SK-N-SH (cell line): ENCODE measurements around the gene TMEM126B. TPM values are rescaled to one million over a fixed set of nuclear protein-coding genes. Genes with fewer than 3 reads are reported as not detected.

Experiments used
- CTCF ChIA-PET: fragments of 300-600, 350-600 bp; formaldehyde crosslinking; extraction: SDS; loops from one replicate; lab custom pipeline; 2021; lab: Yijun Ruan, JAX
- POLR2A ChIA-PET: fragments of 350-600 bp; sonication (Branson Sonifier 250); formaldehyde crosslinking; extraction: SDS; loops from one replicate; lab custom pipeline; 2020; ENCODE audit warnings: antibody characterized with exemption, inconsistent platforms; lab: Yijun Ruan, JAX
- DNase-seq: peaks from one replicate; pipeline ENCODE4 v3.0.0; 2012
- H2AFZ ChIP-seq: fragments of 200-600 bp; sonication (generic); 2 replicates; pipeline ENCODE4 v1.8.1; 2016; ENCODE audit warnings: antibody characterized with exemption, mild to moderate bottlenecking, low read depth
- H3F3A ChIP-seq: fragments of 200-600 bp; sonication (generic); replicated peaks from 2 replicates; pipeline ENCODE3; 2016; ENCODE audit warnings: antibody characterized with exemption, mild to moderate bottlenecking; ENCODE audit not compliant: insufficient read depth
- H3K27ac ChIP-seq, 2 experiments: fragments of 200-500 bp in 1 of 2; fragments of 200-600 bp in 1 of 2; sonication (Bioruptor generic) in 1 of 2; sonication (generic), shearing (Covaris generic) in 1 of 2; 2 replicates each; pipeline versions ENCODE4 v1.5.1 to v1.6.1; 2014 to 2016; ENCODE audit warnings: low read depth in 2 of 2, inconsistent platforms in 1 of 2, low read length in 1 of 2, mild to moderate bottlenecking in 1 of 2, mixed read lengths in 1 of 2
- H3K27me3 ChIP-seq: fragments of 200-600 bp; sonication (generic), shearing (Covaris generic); 2 replicates; pipeline ENCODE4 v1.6.1; 2016; ENCODE audit warnings: mixed run types; ENCODE audit not compliant: insufficient read depth
- H3K36me3 ChIP-seq, 2 experiments: fragments of 200-500 bp in 1 of 2; fragments of 200-600 bp in 1 of 2; sonication (Bioruptor generic) in 1 of 2; sonication (generic) in 1 of 2; replicated peaks in 1 of 2; 2 replicates each; pipeline versions ENCODE3 to v1.5.1; 2014 to 2016; ENCODE audit warnings: low read length in 1 of 2, mild to moderate bottlenecking in 1 of 2; ENCODE audit not compliant: insufficient read depth in 2 of 2, control insufficient read depth in 1 of 2
- H3K4me1 ChIP-seq, 2 experiments: fragments of 200-500 bp in 1 of 2; fragments of 200-600 bp in 1 of 2; sonication (Bioruptor generic) in 1 of 2; sonication (generic), shearing (Covaris generic) in 1 of 2; 2 replicates each; pipeline versions ENCODE4 v1.5.1 to v1.6.1; 2014 to 2016; ENCODE audit warnings: low read depth in 1 of 2, low read length in 1 of 2, mixed run types in 1 of 2; ENCODE audit not compliant: insufficient read depth in 2 of 2, control insufficient read depth in 1 of 2
- H3K4me2 ChIP-seq: fragments of 200-600 bp; sonication (generic), shearing (Covaris generic); 2 replicates; pipeline ENCODE4 v1.6.1; 2017; ENCODE audit warnings: mixed run types
- H3K4me3 ChIP-seq, 2 experiments: fragments of 200-500 bp in 1 of 2; fragments of 200-600 bp in 1 of 2; sonication (Bioruptor generic) in 1 of 2; sonication (generic), shearing (Covaris generic) in 1 of 2; 2 replicates each; pipeline versions ENCODE4 v1.5.1 to v1.8.1; 2014 to 2016; ENCODE audit warnings: low read depth in 2 of 2, inconsistent platforms in 1 of 2, low read length in 1 of 2, mild to moderate bottlenecking in 1 of 2, mixed read lengths in 1 of 2, moderate library complexity in 1 of 2
- H3K79me2 ChIP-seq: fragments of 200-600 bp; sonication (generic); 2 replicates; pipeline ENCODE4 v1.8.1; 2017; ENCODE audit warnings: mild to moderate bottlenecking; ENCODE audit not compliant: insufficient read depth
- H3K9ac ChIP-seq: fragments of 200-600 bp; sonication (generic); 2 replicates; pipeline ENCODE4 v1.6.1; 2017; ENCODE audit warnings: mixed run types
- H3K9me2 ChIP-seq: fragments of 200-600 bp; sonication (generic); 2 replicates; pipeline ENCODE4 v1.6.1; 2017; ENCODE audit warnings: mixed run types
- H3K9me3 ChIP-seq: fragments of 200-600 bp; sonication (generic); 2 replicates; pipeline ENCODE4 v1.6.1; 2017; ENCODE audit warnings: mixed run types, mild to moderate bottlenecking, moderate library complexity
- H4K20me1 ChIP-seq: fragments of 200-600 bp; sonication (generic); 2 replicates; pipeline ENCODE4 v1.6.1; 2017; ENCODE audit warnings: mild to moderate bottlenecking, mixed run types; ENCODE audit not compliant: insufficient read depth
- EP300 ChIP-seq, 2 experiments: IDR thresholded peaks; 2 replicates each; pipeline versions ENCODE4 v1.4.0 to v1.6.1; 2012; ENCODE audit warnings: borderline replicate concordance in 1 of 2, low read depth in 1 of 2, low read length in 1 of 2
- FOXJ3 ChIP-seq: sonication (generic); formaldehyde crosslinking; IDR thresholded peaks from 2 replicates; pipeline ENCODE4 v1.5.1; 2020; ENCODE audit warnings: mild to moderate bottlenecking, missing genetic modification reagents
- FOXM1 ChIP-seq: IDR thresholded peaks from 2 replicates; pipeline ENCODE4 v1.4.0; 2012; ENCODE audit warnings: low read depth, mild to moderate bottlenecking
- GABPA ChIP-seq: IDR thresholded peaks from 2 replicates; pipeline ENCODE4 v1.4.0; 2012; ENCODE audit warnings: low read depth, mild to moderate bottlenecking
- GATA2 ChIP-seq: sonication (generic); formaldehyde crosslinking; IDR thresholded peaks from 2 replicates; pipeline ENCODE4 v1.5.0; 2020; ENCODE audit warnings: mild to moderate bottlenecking, missing genetic modification reagents
- JUND ChIP-seq: IDR thresholded peaks from 2 replicates; pipeline ENCODE4 v1.4.0; 2012
- MEF2A ChIP-seq: IDR thresholded peaks from 2 replicates; pipeline ENCODE4 v1.4.0; 2012; ENCODE audit warnings: low read depth, borderline replicate concordance
- NFIC ChIP-seq: IDR thresholded peaks from 2 replicates; pipeline ENCODE4 v1.4.0; 2012; ENCODE audit warnings: borderline replicate concordance
- RCOR1 ChIP-seq: fragments of 150-350 bp; IDR thresholded peaks from 2 replicates; pipeline ENCODE4 v1.6.1; 2017; ENCODE audit warnings: antibody characterized with exemption, low read length
- REST ChIP-seq: IDR thresholded peaks from 2 replicates; pipeline ENCODE4 v1.6.1; 2012; ENCODE audit warnings: mild to moderate bottlenecking, low read depth, low read length, moderate library complexity
- SIN3A ChIP-seq: IDR thresholded peaks from 2 replicates; pipeline ENCODE4 v1.6.1; 2012; ENCODE audit warnings: low read depth, mild to moderate bottlenecking, low read length, moderate library complexity, borderline replicate concordance
- SMC3 ChIP-seq: IDR thresholded peaks from 2 replicates; pipeline ENCODE4 v1.6.1; 2012; ENCODE audit warnings: low read depth, low read length, improper control_type of control experiment
- TEAD4 ChIP-seq: IDR thresholded peaks from 2 replicates; pipeline ENCODE4 v1.4.0; 2012; ENCODE audit warnings: mild to moderate bottlenecking, borderline replicate concordance; ENCODE audit not compliant: insufficient read depth
- USF2 ChIP-seq: fragments of 150-350 bp; IDR thresholded peaks from 2 replicates; pipeline ENCODE4 v1.6.1; 2017; ENCODE audit warnings: antibody characterized with exemption, low read length, low read depth, borderline replicate concordance
- YY1 ChIP-seq: IDR thresholded peaks from 2 replicates; pipeline ENCODE4 v1.4.0; 2012; ENCODE audit warnings: low read depth, mild to moderate bottlenecking
- WGBS: methylation state at CpG from one replicate; pipeline ENCODE4 v1.1.6; 2017; ENCODE audit warnings: low lambda C conversion rate; 5-methylcytosine and 5-hydroxymethylcytosine counted together
- polyA plus RNA-seq, 3 experiments: library from polyadenylated mRNA; depleted of rRNA; stranded (reverse); fragments of >200 nt; gene quantifications; 2 replicates each; pipeline ENCODE4 v1.2.3, GENCODE V29; 2012

TMEM126B gene
- polyA plus RNA-seq, 1 of the 3 experiments (the other 2 are of a cell fraction): 27.7 TPM

DNA sequence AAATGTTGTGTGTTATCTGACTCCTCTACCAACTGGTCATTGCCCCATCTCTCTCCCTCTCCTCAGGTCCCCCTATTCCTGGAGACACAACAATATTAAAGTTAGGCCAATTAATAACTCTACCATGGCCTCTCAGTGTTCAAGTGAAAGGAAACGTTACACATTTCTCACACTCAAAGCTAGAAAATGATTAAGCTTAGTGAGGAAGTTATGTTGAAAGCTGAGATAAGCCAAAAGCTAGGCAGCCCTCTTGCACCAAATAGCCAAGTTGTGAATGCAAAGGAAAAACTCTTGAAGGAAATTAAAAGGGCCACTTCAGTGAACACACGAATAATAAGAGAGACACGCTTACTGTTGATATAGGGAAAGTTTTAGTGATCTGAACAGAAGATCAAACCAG, 8.1 kb upstream of the TMEM126B start:
- H3K27ac ChIP-seq: no peak overlapping the region
- TF ChIP-seq SMC3 (no peak), NFIC (no peak), SIN3A (no peak), FOXM1 (no peak), GATA2 (CRISPR knock-in tag) (no peak), RCOR1 (no peak), FOXJ3 (no peak), GABPA (no peak), YY1 (no peak), EP300 (IDR thresholded peaks at IDR 0.05; ENCODE audit: borderline replicate concordance in 1 of 2, low read depth in 1 of 2, low read length in 1 of 2) (no peak), JUND (no peak), REST (no peak), MEF2A (no peak), TEAD4 (no peak), USF2 (no peak)
- DNase-seq: no peak
- H3K9ac ChIP-seq: no peak overlapping the region
- H3K4me3 ChIP-seq: no peak overlapping the region
- WGBS: 85% methylated on average over 3 of the region's 3 CpGs
- no peaks in the 10 kb centered on the region for H3K4me1 ChIP-seq
- ChIA-PET POLR2A (no interaction called here), CTCF (interaction anchor here (0.6 to 1.4 kb wide), 2 partner anchors 190 to 833 kb away, joined by 3 read pairs; no protein-coding TSS in a partner anchor)
- no peaks in the 10 kb centered on the region for H3K9me2 ChIP-seq
- no peaks in the 10 kb centered on the region for H3F3A ChIP-seq
- H4K20me1 ChIP-seq: no peaks in the 10 kb centered on the region
- H3K27me3 ChIP-seq: no peaks in the 10 kb centered on the region
- H3K4me2 ChIP-seq: no peak overlapping the region
- H2AFZ ChIP-seq: no peak overlapping the region
- H3K36me3 ChIP-seq: no peaks in the 10 kb centered on the region
- H3K9me3 ChIP-seq: no peaks in the 10 kb centered on the region
- H3K79me2 ChIP-seq: no peaks in the 10 kb centered on the region
